Measurements from ENCODE around the gene GGT5.
"Not testable (repeated sequence)": the region's sequence is repeated elsewhere in the genome, so short reads cannot be mapped to it uniquely, and the experiment has no call there.

Gene GGT5

DNA sequence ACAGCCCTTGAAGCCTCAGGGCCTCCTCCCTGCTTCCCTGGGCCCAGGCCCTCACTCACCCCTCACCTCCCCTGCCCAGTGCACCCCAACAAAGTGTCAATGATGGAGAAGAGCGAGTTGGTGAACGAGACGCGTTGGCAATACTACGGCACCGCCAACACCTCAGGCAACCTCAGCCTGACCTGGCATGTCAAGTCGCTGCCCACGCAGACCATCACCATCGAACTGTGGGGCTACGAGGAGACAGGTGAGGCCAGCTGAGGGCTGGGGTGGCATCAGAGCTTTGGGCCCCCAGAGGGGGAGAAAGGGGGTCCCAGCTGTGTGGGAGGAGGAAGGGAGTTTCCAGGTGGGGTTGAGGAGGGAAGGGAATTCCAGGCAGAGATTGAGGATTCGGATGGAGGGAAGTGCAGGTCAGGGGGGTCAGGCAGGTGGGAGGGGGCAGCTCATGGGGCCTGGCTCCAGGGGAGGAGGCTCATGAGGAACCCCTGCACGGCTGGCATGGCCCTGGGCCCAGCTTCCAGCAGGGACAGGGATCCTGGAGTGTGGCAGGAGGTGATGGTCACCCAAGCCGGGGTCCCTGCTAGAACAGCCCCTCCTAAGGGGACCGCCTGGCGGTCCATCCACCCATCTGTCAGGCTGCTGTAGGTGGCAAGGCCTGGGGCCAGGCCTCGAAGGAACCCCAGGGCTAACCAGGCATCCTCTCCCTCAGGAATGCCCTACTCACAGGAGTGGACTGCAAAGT is 60.7 kb downstream of the GGT5 start:
- no peak for DNase-seq (ENCODE audit: low read depth)
- H3K4me3 ChIP-seq (ENCODE audit: control insufficient read depth, low read depth, low read length), result no peak overlapping the region
- TF ChIP-seq, protein P1, sequence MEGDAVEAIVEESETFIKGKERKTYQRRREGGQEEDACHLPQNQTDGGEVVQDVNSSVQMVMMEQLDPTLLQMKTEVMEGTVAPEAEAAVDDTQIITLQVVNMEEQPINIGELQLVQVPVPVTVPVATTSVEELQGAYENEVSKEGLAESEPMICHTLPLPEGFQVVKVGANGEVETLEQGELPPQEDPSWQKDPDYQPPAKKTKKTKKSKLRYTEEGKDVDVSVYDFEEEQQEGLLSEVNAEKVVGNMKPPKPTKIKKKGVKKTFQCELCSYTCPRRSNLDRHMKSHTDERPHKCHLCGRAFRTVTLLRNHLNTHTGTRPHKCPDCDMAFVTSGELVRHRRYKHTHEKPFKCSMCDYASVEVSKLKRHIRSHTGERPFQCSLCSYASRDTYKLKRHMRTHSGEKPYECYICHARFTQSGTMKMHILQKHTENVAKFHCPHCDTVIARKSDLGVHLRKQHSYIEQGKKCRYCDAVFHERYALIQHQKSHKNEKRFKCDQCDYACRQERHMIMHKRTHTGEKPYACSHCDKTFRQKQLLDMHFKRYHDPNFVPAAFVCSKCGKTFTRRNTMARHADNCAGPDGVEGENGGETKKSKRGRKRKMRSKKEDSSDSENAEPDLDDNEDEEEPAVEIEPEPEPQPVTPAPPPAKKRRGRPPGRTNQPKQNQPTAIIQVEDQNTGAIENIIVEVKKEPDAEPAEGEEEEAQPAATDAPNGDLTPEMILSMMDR (IDR thresholded peaks at IDR 0.05; ENCODE audit: control insufficient read depth, insufficient read depth, low read depth, low read length, missing control alignments), result no peak

DNA sequence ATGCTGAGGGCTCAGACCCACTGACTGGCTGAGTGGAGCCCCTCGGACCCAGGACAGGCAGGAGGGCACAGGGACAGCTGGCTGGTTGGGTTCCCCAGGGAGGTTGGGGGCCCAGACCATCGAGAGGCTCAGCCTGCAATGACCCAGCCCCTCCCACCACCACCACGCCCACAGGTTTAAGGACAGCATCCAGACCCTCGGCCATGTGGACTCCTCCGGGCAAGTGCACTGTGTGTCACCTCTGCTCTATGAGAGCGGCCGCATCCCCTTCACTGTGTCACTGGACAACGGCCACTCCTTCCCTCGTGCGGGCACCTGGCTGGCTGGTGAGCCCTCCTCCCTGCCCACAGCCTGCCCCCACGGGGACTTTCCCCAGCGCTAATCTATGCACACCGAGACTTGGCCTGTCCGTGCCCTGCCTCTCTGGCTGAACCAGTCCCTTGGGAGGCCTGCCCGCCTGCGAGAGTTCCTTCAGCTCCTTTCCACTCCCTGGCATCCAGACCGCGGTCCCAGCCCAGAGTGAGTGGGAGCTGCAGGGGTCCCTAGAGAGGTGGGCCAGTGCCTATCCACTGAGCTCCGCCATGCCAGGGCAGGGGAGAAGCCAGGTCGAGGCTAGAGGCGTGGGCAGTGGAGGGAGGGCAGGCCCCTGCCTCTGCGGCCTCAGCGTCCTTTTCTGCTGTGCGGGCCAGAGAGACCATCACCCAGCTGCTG is 61.4 kb downstream of the GGT5 start:
- no peak overlapping the region for H3K4me3 ChIP-seq (ENCODE audit: control insufficient read depth, low read depth, low read length)
- DNase-seq (ENCODE audit: low read depth), result no peak
- TF ChIP-seq, protein P1 (IDR thresholded peaks at IDR 0.05; ENCODE audit: control insufficient read depth, insufficient read depth, low read depth, low read length, missing control alignments), result no peak

DNA sequence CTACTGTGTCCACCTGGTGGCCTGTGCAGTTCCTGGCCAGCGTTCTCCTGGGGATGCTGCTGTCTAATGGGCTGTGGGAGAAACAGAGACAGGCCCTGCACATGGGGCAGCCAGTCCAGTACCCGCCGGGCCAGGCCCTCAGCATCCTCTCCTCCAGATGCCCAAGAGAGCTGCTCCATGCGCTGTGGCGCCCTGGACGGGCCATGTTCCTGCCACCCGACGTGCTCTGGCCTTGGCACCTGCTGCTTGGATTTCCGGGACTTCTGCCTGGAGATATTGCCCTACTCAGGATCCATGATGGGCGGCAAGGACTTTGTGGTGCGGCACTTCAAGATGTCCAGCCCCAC is 62.0 kb downstream of the GGT5 start:
- DNase-seq (ENCODE audit: low read depth); H3K4me3 ChIP-seq (ENCODE audit: control insufficient read depth, low read depth, low read length): not testable (repeated sequence)

DNA sequence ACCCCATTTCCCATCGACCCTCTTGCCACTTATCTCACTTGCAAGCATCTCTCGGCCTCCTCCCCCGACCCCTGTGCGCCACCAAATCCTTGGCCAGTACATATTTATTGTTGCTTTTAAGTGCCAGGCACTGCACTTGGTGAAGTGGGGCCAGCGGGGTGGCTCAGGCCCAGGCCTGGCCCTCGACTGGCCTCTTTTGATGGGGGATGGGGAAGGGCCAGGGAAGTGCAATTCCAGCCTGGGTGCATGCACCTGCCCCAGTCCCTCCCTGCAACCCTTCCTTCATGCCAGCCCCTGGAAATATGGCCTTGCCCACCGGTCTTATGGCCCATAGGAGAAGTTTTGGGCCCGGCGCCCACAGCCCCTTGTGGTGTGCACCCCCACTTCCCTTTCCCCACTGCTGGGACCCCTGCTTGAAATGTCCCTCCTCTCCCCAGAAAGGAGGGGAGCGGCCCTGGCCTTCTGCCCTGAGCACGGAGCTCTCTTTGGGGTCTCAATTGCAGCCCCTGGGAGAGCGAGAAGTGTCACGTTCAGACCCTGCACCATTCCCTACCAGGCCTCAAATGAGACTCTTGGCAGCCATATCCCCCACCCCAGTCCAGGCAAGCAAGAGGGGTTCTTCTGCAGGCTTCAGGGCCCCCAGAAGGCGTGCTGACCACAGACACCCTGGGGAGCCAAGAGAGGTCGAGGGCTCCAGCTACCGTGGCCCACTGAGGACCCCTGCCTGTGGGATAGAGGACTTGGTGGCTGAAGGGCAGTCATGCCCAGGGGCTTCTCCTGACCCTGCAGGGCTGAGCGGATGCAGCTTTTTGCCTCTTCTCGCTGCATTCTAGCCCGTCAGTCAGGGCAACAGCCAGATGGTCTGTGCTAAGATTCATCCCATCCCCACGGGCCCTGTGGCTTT is 62.6 kb downstream of the GGT5 start:
- no peak overlapping the region for H3K4me3 ChIP-seq (ENCODE audit: control insufficient read depth, low read depth, low read length)

DNA sequence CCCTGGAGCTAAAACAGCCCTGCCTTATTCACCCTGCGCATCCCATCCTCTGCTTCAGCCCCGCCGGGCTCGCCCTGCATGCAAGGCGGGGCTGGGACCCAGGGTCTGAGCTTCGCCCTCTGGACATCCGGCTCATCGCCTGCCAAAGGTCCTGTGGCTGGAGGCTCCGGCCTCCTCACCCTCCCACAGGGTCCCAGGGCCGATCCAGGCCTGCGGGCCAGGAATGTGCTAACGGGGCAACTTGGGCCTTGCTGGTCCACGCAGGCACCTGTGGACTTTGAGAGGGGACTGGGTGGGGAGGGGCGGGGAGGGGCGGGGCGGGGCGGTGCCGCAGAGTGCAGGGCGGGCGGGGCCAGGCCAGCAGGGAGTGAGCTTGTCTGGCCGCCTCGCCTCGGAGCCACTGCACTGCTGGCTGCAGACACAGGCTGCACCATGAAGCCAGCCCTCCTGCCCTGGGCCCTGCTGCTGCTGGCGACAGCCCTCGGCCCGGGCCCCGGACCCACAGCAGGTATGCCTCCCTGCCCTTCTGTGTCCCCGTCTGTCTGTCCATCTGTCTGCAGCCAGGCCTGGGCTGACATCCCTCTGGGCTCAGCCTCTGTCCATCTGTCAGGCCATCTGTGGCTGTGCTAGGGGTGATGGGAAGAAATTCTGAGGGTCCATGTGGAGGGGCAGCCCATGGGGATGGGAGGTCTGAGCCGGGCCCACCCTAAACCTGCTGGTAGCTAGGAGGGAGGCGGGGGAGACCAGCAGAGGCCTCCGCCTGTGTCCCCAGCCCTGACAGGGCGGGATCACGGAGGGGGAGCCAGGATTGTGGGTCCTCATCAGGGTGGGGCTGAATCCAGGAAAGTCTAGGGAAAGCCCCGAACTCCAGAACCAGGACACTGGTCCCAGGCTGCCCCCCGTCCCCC is 63.5 kb downstream of the GGT5 start, which contains the start of gene SUSD2:
Gene SUSD2, plus strand, starts transcription at position 400 of the 908 bp plus-strand sequence. Its CDS starts 33 bp downstream, at position 433.
- no peak within 1 kb of the TSS for H3K4me3 ChIP-seq (ENCODE audit: control insufficient read depth, low read depth, low read length)
- TF ChIP-seq, protein P1 (IDR thresholded peaks at IDR 0.05; ENCODE audit: control insufficient read depth, insufficient read depth, low read depth, low read length, missing control alignments), result no peak
- no peak for DNase-seq (ENCODE audit: low read depth)

More for the DNA sequence above, 62.6 kb downstream of the GGT5 start:
- TF ChIP-seq, protein P1 (IDR thresholded peaks at IDR 0.05; ENCODE audit: control insufficient read depth, insufficient read depth, low read depth, low read length, missing control alignments), result peak; percentile 24
- DNase-seq (ENCODE audit: low read depth), result no peak

DNA sequence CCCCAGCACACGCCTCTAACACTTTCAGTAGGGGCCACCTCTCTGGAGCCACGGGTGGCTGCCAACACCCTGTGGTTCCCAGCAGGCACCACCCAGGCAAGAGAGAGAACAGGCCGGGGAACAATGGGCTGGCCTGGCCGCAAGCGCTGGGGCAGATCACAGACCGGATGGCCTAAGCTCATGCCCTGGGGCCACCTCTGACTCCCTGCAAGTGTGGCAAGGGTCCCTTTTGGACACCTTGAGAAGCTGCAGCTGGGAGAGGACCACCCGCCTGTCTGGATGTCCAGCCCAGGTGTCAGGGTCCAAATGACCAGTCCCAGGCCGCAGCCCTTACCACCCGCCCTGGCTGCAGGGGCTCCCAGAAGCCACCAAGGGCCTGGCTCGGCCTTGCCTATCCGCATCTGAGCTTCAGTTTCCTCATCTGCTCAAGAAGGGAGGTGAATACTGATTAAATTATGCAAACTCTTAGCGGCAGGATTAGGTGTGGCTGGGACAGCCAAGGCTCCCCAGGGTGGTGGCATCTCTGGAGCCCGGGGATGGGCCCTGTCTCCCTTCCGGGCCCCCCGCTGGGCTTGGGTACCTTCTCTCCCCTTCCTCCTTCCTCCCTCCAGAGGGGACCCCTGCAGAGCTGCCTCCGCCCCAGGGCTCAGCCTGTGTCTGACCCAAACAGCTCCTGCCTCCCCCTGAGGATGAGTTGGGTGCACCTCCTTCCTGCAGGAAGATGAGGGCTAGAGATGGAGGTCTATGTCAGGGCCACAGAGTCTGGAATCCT is 64.4 kb downstream of the GGT5 start:
- no peak for DNase-seq (ENCODE audit: low read depth)
- TF ChIP-seq, protein P1 (IDR thresholded peaks at IDR 0.05; ENCODE audit: control insufficient read depth, insufficient read depth, low read depth, low read length, missing control alignments), result no peak
- no peak overlapping the region for H3K4me3 ChIP-seq (ENCODE audit: control insufficient read depth, low read depth, low read length)

Data from AG09309 (cell line).